SU-DHL-6 (cell line): Measurements from ENCODE around the gene C1orf35.

Experiments
- H2AFZ ChIP-seq: fragments of 200-600 bp; sonication (generic); 2 replicates; pipeline ENCODE4 v1.6.1; 2014; ENCODE audit warnings: low read depth, mild to moderate bottlenecking, moderate library complexity, mixed read lengths, antibody characterized with exemption, low read length; ENCODE audit not compliant: severe bottlenecking
- H3F3A ChIP-seq: fragments of 200-600 bp; shearing (Covaris generic); 2 replicates; pipeline ENCODE4 v1.6.0; 2016; ENCODE audit warnings: antibody characterized with exemption, mild to moderate bottlenecking; ENCODE audit not compliant: insufficient read depth
- H3K27ac ChIP-seq: fragments of 200-600 bp; sonication (generic); 2 replicates; pipeline ENCODE4 v1.5.1; 2016; ENCODE audit warnings: low read depth, mild to moderate bottlenecking, low read length, moderate library complexity, mixed read lengths
- H3K27me3 ChIP-seq: fragments of 200-600 bp; sonication (generic), shearing (Covaris generic); 2 replicates; pipeline ENCODE4 v1.6.0; 2014; ENCODE audit warnings: mild to moderate bottlenecking, low read length
- H3K36me3 ChIP-seq: fragments of 200-600 bp; sonication (generic); 2 replicates; pipeline ENCODE4 v1.6.1; 2014; ENCODE audit warnings: mild to moderate bottlenecking, low read length, mixed read lengths
- H3K4me2 ChIP-seq: fragments of 300-600, 200-600 bp; shearing (Covaris generic), sonication (generic); 2 replicates; pipeline ENCODE4 v1.6.0; 2014; ENCODE audit warnings: low read length, low read depth, mild to moderate bottlenecking; ENCODE audit not compliant: poor library complexity, severe bottlenecking
- H3K4me3 ChIP-seq: fragments of 200-600 bp; sonication (generic); 2 replicates; pipeline ENCODE4 v1.5.1; 2014; ENCODE audit warnings: antibody characterized with exemption, low read length, mild to moderate bottlenecking, mixed read lengths; ENCODE audit not compliant: insufficient read depth, poor library complexity, severe bottlenecking
- H3K79me2 ChIP-seq: fragments of 200-600 bp; sonication (generic); 2 replicates; pipeline ENCODE4 v1.6.1; 2014; ENCODE audit warnings: mild to moderate bottlenecking, low read length, moderate library complexity; ENCODE audit not compliant: insufficient read depth
- H3K9ac ChIP-seq: fragments of 200-600 bp; sonication (generic); 2 replicates; pipeline ENCODE4 v1.7.0; 2014; ENCODE audit warnings: mild to moderate bottlenecking, low read length
- H3K9me2 ChIP-seq: fragments of 200-600 bp; sonication (generic); replicated peaks from 2 replicates; pipeline ENCODE4 v1.6.1; 2014; ENCODE audit warnings: low read length; ENCODE audit not compliant: insufficient read depth
- H3K9me3 ChIP-seq: fragments of 200-600 bp; sonication (generic); 2 replicates; pipeline ENCODE4 v1.6.1; 2014; ENCODE audit warnings: low read length, mixed read lengths; ENCODE audit not compliant: insufficient read depth
- H4K20me1 ChIP-seq: fragments of 200-600 bp; sonication (generic); 2 replicates; pipeline ENCODE4 v1.6.1; 2014; ENCODE audit warnings: low read depth, mild to moderate bottlenecking, antibody characterized with exemption, low read length, moderate library complexity, mixed read lengths
- CTCF ChIP-seq: fragments of 200-600 bp; sonication (generic); IDR thresholded peaks from one replicate; pipeline ENCODE4 v1.5.1; 2017; ENCODE audit warnings: antibody characterized with exemption, mild to moderate bottlenecking, low read length, moderate library complexity; ENCODE audit not compliant: insufficient read depth, poor library complexity, severe bottlenecking
- EZH2phosphoT487 ChIP-seq: fragments of 200-600 bp; sonication (generic), shearing (Covaris generic); conservative IDR thresholded peaks from 2 replicates; pipeline ENCODE4 v1.6.1; 2018; ENCODE audit warnings: mild to moderate bottlenecking, antibody characterized with exemption, low read length, moderate library complexity, mixed read lengths

C1orf35 gene

GRCh38 chr1:228058172-228058948 is 44.8 kb downstream of the C1orf35 start:
- Histone ChIP-seq H2AFZ (no peak overlapping the region), H3K9me2 (no peaks in the 10 kb centered on the region), H3K79me2 (no peaks in the 10 kb centered on the region), H3K27me3 (no peaks in the 10 kb centered on the region), H4K20me1 (no peaks in the 10 kb centered on the region), H3K9me3 (no peaks in the 10 kb centered on the region), H3K4me2 (no peak overlapping the region), H3K4me3 (no peak overlapping the region), H3K27ac (no peak overlapping the region), H3K9ac (no peak overlapping the region), H3F3A (no peaks in the 10 kb centered on the region), H3K36me3 (no peaks in the 10 kb centered on the region)
- TF ChIP-seq CTCF (no peak), EZH2phosphoT487 (no peak)
